K562 (cell line): Measurements from ENCODE around the gene JSRP1.

Experiments
- POLR2A ChIP-seq: fragments of 450-650 bp; conservative IDR thresholded peaks from 2 replicates; pipeline ENCODE4 v1.6.1; 2016
- SFPQ ChIP-seq: fragments of 200-400 bp; formaldehyde crosslinking; IDR thresholded peaks from 2 replicates; pipeline ENCODE4 v1.6.1; 2017; ENCODE audit warnings: mild to moderate bottlenecking, low read depth, low read length, moderate library complexity
- TOE1 ChIP-seq, 2 experiments: fragments of 450-650 bp in 1 of 2; sonication (generic) in 1 of 2; formaldehyde crosslinking in 1 of 2; IDR thresholded peaks; 2 replicates each; pipeline versions ENCODE4 v1.7.1 to v1.8.0; 2016 to 2022; ENCODE audit warnings: borderline replicate concordance in 2 of 2, mild to moderate bottlenecking in 2 of 2, antibody characterized with exemption in 1 of 2, inconsistent platforms in 1 of 2, low read depth in 1 of 2, missing genetic modification reagents in 1 of 2, moderate library complexity in 1 of 2
- TF ChIP-seq, protein P1 (sequence below), 3 experiments: IDR thresholded peaks in 2 of 3; conservative IDR thresholded peaks in 1 of 3; 2 replicates each; pipeline ENCODE4 v1.5.1; 2011 to 2012; ENCODE audit warnings: low read length in 3 of 3, mild to moderate bottlenecking in 3 of 3, control low read depth in 2 of 3, improper control_type of control experiment in 1 of 3, inconsistent platforms in 1 of 3, low read depth in 1 of 3, mixed read lengths in 1 of 3, moderate library complexity in 1 of 3; ENCODE audit not compliant: insufficient read depth in 2 of 3

DNA sequence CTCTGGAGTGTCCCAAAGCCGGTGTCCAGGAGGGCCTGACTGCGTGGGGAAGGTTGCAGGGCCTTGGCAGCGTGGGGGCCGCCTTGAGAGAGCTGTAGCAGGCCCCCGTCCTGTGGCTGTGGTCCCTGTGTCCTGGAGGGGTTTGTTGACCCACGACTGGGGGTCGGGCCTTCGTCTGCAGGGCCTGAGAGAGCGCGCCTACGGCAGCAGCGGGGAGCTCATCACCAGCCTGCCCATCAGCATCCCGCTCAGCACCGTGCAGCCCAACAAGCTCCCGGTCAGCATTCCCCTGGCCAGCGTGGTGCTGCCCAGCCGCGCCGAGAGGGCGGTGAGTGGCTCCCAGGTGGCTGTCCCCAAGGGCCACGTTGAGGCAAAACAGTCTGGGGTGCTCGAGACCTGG, 38.6 kb downstream of the JSRP1 start:
- TF ChIP-seq, protein P1, sequence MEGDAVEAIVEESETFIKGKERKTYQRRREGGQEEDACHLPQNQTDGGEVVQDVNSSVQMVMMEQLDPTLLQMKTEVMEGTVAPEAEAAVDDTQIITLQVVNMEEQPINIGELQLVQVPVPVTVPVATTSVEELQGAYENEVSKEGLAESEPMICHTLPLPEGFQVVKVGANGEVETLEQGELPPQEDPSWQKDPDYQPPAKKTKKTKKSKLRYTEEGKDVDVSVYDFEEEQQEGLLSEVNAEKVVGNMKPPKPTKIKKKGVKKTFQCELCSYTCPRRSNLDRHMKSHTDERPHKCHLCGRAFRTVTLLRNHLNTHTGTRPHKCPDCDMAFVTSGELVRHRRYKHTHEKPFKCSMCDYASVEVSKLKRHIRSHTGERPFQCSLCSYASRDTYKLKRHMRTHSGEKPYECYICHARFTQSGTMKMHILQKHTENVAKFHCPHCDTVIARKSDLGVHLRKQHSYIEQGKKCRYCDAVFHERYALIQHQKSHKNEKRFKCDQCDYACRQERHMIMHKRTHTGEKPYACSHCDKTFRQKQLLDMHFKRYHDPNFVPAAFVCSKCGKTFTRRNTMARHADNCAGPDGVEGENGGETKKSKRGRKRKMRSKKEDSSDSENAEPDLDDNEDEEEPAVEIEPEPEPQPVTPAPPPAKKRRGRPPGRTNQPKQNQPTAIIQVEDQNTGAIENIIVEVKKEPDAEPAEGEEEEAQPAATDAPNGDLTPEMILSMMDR (IDR thresholded peaks at IDR 0.05 in 2 of 3, conservative IDR thresholded peaks at IDR 0.05 in 1 of 3; ENCODE audit: insufficient read depth in 2 of 3, low read depth in 1 of 3, low read length in 3 of 3): no peak
- TF ChIP-seq POLR2A (no peak), SFPQ (no peak), TOE1 (IDR thresholded peaks at IDR 0.05; ENCODE audit: borderline replicate concordance) (no peak), TOE1 (CRISPR knock-in tag; IDR thresholded peaks at IDR 0.05; ENCODE audit: borderline replicate concordance, low read depth) (no peak)
